Upper lobe of left lung (tissue), 4 donors: ENCODE results near the gene CIBAR2.

Experiments
- CTCF ChIP-seq, 6 experiments: fragments of 450-650 bp in 4 of 6; fragments of 200-600 bp in 2 of 6; sonication (generic) in 2 of 6; IDR thresholded peaks; one replicate each; pipeline ENCODE4 v1.5.1; 2016 to 2019; ENCODE audit warnings: antibody characterized with exemption in 6 of 6
- POLR2A ChIP-seq, 4 donors: fragments of 450-650 bp; IDR thresholded peaks; one replicate each; pipeline ENCODE4 v1.5.1; 2016 to 2017; ENCODE audit warnings: antibody characterized with exemption in 4 of 4, mild to moderate bottlenecking in 2 of 4
- POLR2AphosphoS5 ChIP-seq, 2 donors: sonication (generic); formaldehyde crosslinking; IDR thresholded peaks; one replicate each; pipeline ENCODE4 v1.5.1; 2017; ENCODE audit warnings: antibody characterized with exemption in 2 of 2

- TF ChIP-seq CTCF (IDR thresholded peaks at IDR 0.05) = no peak
- TF ChIP-seq POLR2AphosphoS5 (IDR thresholded peaks at IDR 0.05) = no peak
- no peak for TF ChIP-seq POLR2A (IDR thresholded peaks at IDR 0.05)
Measured at GRCh38 chr16:85145188-85145587, 32.9 kb upstream of the CIBAR2 start.
